Body of pancreas (tissue), 4 donors: ENCODE results near the gene RC3H2. TPM values are rescaled to one million over a fixed set of nuclear protein-coding genes. Genes with fewer than 3 reads are reported as not detected.
"Not testable (repeated sequence)": the region's sequence is repeated elsewhere in the genome, so short reads cannot be mapped to it uniquely, and the experiment has no call there.

Experiments
- ATAC-seq: fragments of 150-250 bp; one replicate; pipeline ENCODE4 v1.9.1; 2016
- DNase-seq, 4 donors: peaks; one replicate each; pipeline ENCODE4 v3.0.0-alpha.2; 2019
- H3K27ac ChIP-seq, 4 donors: fragments of 200-600 bp; sonication (generic); 1 replicate in 3 of 4; 2 replicates in 1 of 4; pipeline versions ENCODE4 v1.5.1 to v1.6.1; 2016 to 2019; ENCODE audit warnings: mild to moderate bottlenecking in 1 of 4, mixed read lengths in 1 of 4, moderate library complexity in 1 of 4
- H3K27me3 ChIP-seq, 2 donors: fragments of 200-600 bp; sonication (generic); one replicate each; pipeline ENCODE4 v1.6.0; 2016; ENCODE audit warnings: mild to moderate bottlenecking in 1 of 2
- H3K36me3 ChIP-seq, 2 donors: fragments of 200-600 bp; sonication (generic); replicated peaks in 1 of 2; 2 replicates each; pipeline ENCODE4 v1.5.1; 2016; ENCODE audit warnings: low read depth in 2 of 2; ENCODE audit not compliant: insufficient read depth in 1 of 2
- H3K4me1 ChIP-seq: fragments of 200-600 bp; sonication (generic); one replicate; pipeline ENCODE4 v1.6.0; 2016
- H3K4me3 ChIP-seq, 2 donors: fragments of 200-600 bp; sonication (generic); 1 replicate in 1 of 2; 2 replicates in 1 of 2; pipeline ENCODE4 v1.5.1; 2016 to 2019
- H3K9me3 ChIP-seq, 3 donors: fragments of 200-600 bp; sonication (generic); 1 replicate in 2 of 3; 2 replicates in 1 of 3; pipeline ENCODE4 v1.5.1; 2016
- POLR2A ChIP-seq, 3 donors: fragments of 450-650 bp; IDR thresholded peaks; one replicate each; pipeline ENCODE4 v1.6.1; 2016; ENCODE audit warnings: antibody characterized with exemption in 3 of 3, mild to moderate bottlenecking in 2 of 3
- WGBS, 2 donors: methylation state at CpG; one replicate each; pipeline ENCODE4 v1.1.5; 2017; 5-methylcytosine and 5-hydroxymethylcytosine counted together
- intact Hi-C: fragments of 100-400 bp; cut with DNase I; formaldehyde crosslinking; loops from one replicate; pipeline ENCODE4 v1.15.1; 2023
- total RNA-seq, 2 donors: library from RNA; depleted of rRNA; stranded (reverse); fragments of >200 nt; gene quantifications; one replicate each; pipeline ENCODE4 v1.1.0, GENCODE V29; 2016
- TF ChIP-seq, protein P1 (sequence below), 7 experiments: fragments of 450-650 bp in 4 of 7; fragments of 200-600 bp in 3 of 7; sonication (generic) in 3 of 7; IDR thresholded peaks; one replicate each; pipeline ENCODE4 v1.5.1; 2016 to 2019; ENCODE audit warnings: antibody characterized with exemption in 7 of 7

The RC3H2 gene
- total RNA-seq, 2 donors from 2014 or later: 19.2 to 24.7 TPM

DNA sequence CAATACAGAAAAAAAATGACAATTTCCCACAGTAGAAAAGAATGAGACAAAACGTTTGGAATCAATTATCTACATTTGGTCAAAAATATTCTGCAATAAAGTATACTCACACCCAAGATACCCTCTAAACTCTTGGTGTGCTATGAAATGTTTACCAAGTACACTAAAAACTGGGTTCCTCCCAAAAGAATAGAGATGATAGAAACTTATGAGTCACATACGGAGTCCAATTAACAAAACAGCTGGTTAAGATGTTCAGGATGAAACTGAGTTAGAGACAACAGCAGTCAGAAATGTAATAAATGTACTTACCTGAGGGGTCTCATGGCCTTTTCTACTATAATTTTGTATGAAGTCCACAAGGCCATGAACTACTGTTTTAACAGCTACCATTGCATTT, 25.7 kb downstream of the RC3H2 start:
- intact Hi-C loops: no loop called here
- ATAC-seq (no peak), DNase-seq (no peak)
- Histone ChIP-seq H3K36me3 (peaks cover 6 to 20% of the 10 kb centered on the region in 2 donors), H3K4me3 (no peak overlapping the region), H3K27ac (no peak overlapping the region), H3K4me1 (no peaks in the 10 kb centered on the region), H3K27me3 (no peaks in the 10 kb centered on the region), H3K9me3 (no peaks in the 10 kb centered on the region)
- WGBS, 2 donors: 58 to 59% methylated on average over 2 of the region's 2 CpGs
- TF ChIP-seq, protein P1, sequence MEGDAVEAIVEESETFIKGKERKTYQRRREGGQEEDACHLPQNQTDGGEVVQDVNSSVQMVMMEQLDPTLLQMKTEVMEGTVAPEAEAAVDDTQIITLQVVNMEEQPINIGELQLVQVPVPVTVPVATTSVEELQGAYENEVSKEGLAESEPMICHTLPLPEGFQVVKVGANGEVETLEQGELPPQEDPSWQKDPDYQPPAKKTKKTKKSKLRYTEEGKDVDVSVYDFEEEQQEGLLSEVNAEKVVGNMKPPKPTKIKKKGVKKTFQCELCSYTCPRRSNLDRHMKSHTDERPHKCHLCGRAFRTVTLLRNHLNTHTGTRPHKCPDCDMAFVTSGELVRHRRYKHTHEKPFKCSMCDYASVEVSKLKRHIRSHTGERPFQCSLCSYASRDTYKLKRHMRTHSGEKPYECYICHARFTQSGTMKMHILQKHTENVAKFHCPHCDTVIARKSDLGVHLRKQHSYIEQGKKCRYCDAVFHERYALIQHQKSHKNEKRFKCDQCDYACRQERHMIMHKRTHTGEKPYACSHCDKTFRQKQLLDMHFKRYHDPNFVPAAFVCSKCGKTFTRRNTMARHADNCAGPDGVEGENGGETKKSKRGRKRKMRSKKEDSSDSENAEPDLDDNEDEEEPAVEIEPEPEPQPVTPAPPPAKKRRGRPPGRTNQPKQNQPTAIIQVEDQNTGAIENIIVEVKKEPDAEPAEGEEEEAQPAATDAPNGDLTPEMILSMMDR (IDR thresholded peaks at IDR 0.05): no peak
- TF ChIP-seq POLR2A (IDR thresholded peaks at IDR 0.05): no peak

DNA sequence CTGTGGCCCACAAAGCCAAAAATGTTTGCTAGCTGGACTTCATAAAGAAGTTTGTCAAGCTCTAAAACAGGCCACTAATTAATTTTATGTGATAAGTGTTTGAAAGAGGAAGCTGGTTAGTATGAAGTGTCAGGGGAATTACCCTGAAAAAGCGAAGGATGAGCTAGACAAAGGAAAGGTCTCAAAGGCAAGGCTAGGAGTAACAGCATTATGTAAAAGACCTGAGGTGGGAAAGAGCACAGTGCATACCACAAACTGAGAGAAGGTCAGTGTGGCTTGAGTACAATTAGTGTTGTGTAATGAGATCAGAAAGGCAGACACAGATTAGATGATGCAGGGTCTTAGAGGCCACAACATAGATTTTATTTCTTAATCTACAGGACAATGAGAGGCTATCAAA, 29.6 kb downstream of the RC3H2 start:
- no peak overlapping the region for H3K27ac ChIP-seq
- H3K4me1 ChIP-seq: no peaks in the 10 kb centered on the region
- H3K27me3 ChIP-seq: no peaks in the 10 kb centered on the region
- intact Hi-C loops: no loop called here
- 86 to 93% methylated on average over 1 of the region's 1 CpG for WGBS, 2 donors
- DNase-seq: no peak
- ATAC-seq: no peak
- peaks cover 6 to 22% of the 10 kb centered on the region in 2 donors for H3K36me3 ChIP-seq
- no peak overlapping the region for H3K4me3 ChIP-seq
- TF ChIP-seq POLR2A (IDR thresholded peaks at IDR 0.05): no peak
- TF ChIP-seq, protein P1 (IDR thresholded peaks at IDR 0.05): no peak
- no peaks in the 10 kb centered on the region for H3K9me3 ChIP-seq

DNA sequence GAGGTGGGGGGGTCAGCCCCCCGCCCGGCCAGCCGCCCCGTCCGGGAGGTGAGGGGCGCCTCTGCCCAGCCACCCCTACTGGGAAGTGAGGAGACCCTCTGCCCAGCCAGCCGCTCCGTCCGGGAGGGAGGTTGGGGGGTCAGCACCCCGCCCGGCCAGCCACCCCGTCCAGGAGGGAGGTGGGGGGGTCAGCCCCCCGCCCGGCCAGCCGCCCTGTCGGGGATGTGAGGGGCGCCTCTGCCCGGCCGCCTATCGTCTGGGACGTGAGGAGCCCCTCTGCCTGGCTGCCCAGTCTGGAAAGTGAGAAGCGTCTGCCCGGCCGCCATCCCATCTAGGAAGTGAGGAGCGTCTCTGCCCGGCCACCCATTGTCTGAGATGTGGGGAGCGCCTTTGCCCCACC, 37.9 kb downstream of the RC3H2 start:
- H3K27ac ChIP-seq, H3K36me3 ChIP-seq, H3K9me3 ChIP-seq, H3K27me3 ChIP-seq, H3K4me3 ChIP-seq, intact Hi-C loops, ATAC-seq, H3K4me1 ChIP-seq, DNase-seq: not testable (repeated sequence)
- no CpG with 5 or more reads among the region's 27 CpGs for WGBS, 2 donors

DNA sequence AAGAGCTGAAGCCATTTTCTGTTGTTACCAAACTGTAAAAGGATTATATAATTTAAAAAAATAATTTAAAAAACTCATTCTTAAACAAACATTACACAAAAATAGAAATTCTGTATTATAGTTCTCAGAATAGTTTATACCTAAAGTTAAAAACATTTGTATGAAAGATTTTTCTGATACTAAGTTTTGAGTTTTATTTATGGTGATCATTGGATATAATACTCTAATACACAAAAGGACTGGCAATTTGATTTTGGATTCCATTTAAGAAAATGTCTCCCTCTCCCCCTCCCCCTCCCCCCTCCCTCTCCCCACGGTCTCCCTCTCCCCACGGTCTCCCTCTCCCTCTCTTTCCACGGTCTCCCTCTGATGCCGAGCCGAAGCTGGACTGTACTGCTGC, 39.1 kb downstream of the RC3H2 start:
- Histone ChIP-seq H3K27ac (no peak overlapping the region), H3K9me3 (no peaks in the 10 kb centered on the region), H3K27me3 (no peaks in the 10 kb centered on the region), H3K4me3 (no peak overlapping the region), H3K4me1 (no peaks in the 10 kb centered on the region), H3K36me3 (peaks cover 0 to 5% of the 10 kb centered on the region in 2 donors)
- WGBS, 2 donors: 98% methylated on average over 5 of the region's 5 CpGs; no CpG with 5 or more reads in 1 of the 2 donors
- intact Hi-C loops: no loop called here
- no peak for TF ChIP-seq POLR2A (IDR thresholded peaks at IDR 0.05)
- TF ChIP-seq, protein P1 (IDR thresholded peaks at IDR 0.05): no peak
- ATAC-seq: no peak
- DNase-seq: no peak

DNA sequence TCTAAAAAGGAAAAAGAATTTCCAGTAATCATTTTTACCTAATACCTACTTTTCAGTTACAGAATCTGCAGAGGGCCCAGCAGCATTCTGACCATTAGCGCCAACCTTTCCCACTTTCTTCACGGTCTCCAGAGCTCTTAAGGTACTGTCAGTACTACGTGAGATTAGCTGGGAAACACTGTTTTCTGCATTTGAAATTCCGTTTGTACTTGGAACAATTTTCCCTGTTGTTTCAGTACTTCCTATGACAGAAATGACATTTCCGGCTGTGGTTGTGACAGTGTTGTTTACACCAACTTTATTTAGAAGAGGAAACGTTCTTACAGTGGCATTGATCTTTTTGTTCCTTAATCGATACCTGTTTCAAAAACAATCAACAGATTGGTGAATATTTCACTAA, 39.9 kb downstream of the RC3H2 start:
- H3K36me3 ChIP-seq: peaks cover 0 to 5% of the 10 kb centered on the region in 2 donors

More for the DNA sequence above, 39.9 kb downstream of the RC3H2 start:
- no peak overlapping the region for H3K27ac ChIP-seq
- 81 to 84% methylated on average over 7 of the region's 7 CpGs for WGBS, 2 donors
- DNase-seq (no peak), ATAC-seq (no peak)
- intact Hi-C loops: no loop called here
- no peak for TF ChIP-seq POLR2A (IDR thresholded peaks at IDR 0.05)
- TF ChIP-seq, protein P1 (IDR thresholded peaks at IDR 0.05): no peak
- H3K4me1 ChIP-seq: peaks cover 6% of the 10 kb centered on the region
- no peaks in the 10 kb centered on the region for H3K27me3 ChIP-seq
- no peaks in the 10 kb centered on the region for H3K9me3 ChIP-seq
- no peak overlapping the region for H3K4me3 ChIP-seq
